Measurements from ENCODE around the gene FOSB. TPM values are rescaled to one million over a fixed set of nuclear protein-coding genes. Genes with fewer than 3 reads are reported as not detected.

Gene FOSB
- 10 to 100 TPM in 2 of 4 donors, 1 to 10 TPM in 2; 1.9 to 38.0 (median 15.6) TPM for total RNA-seq

- 0% methylated on average over 7 of the region's 56 CpGs for WGBS, 2 donors (ENCODE audit: low coverage in 1 of 2)
- H3K4me1 ChIP-seq, result peaks cover 2 to 37% (median 16%) of the 10 kb centered on the region in 3 donors
- no peaks in the 10 kb centered on the region for H3K9me3 ChIP-seq
- no peaks in the 10 kb centered on the region for H3K27me3 ChIP-seq
- TF ChIP-seq EP300 (IDR thresholded peaks at IDR 0.05) (peak; percentile 61), POLR2A (IDR thresholded peaks at IDR 0.05) (peak; percentile 87 to 92), CTCF (IDR thresholded peaks at IDR 0.05) (peak in 2 of 4 experiments; percentile 10 to 17), POLR2AphosphoS5 (IDR thresholded peaks at IDR 0.05) (peak; percentile 99)
- H3K36me3 ChIP-seq, result no peaks in the 10 kb centered on the region
- H3K27ac ChIP-seq, result peak within 1 kb of the TSS; percentile 88 to 97 (median 94)
- ATAC-seq, result peak; percentile 63
- peak within 1 kb of the TSS; percentile 59 to 67 for H3K4me3 ChIP-seq
These were observed at the start of gene FOSB for GRCh38 chr19:45467456-45468158. Gene FOSB (plus strand): TSS chr19:45467996. CDS start chr19:45468587, 591 bp downstream.

GRCh38 chr19:45418802-45419201, 49.0 kb upstream of the FOSB start:
- peaks cover 0 to 22% (median 4%) of the 10 kb centered on the region in 3 donors for H3K4me1 ChIP-seq
- H3K4me3 ChIP-seq, result no peak overlapping the region
- 62 to 85% methylated on average over 4 to 6 of the region's 9 CpGs for WGBS, 2 donors (ENCODE audit: low coverage in 1 of 2)
- H3K27me3 ChIP-seq, result no peaks in the 10 kb centered on the region
- H3K36me3 ChIP-seq, result peaks cover 0 to 83% of the 10 kb centered on the region in 2 donors
- TF ChIP-seq EP300 (IDR thresholded peaks at IDR 0.05) (no peak), POLR2AphosphoS5 (IDR thresholded peaks at IDR 0.05) (no peak), CTCF (IDR thresholded peaks at IDR 0.05) (no peak), POLR2A (IDR thresholded peaks at IDR 0.05) (no peak)
- ATAC-seq, result no peak
- H3K27ac ChIP-seq, result no peak overlapping the region
- H3K9me3 ChIP-seq, result no peaks in the 10 kb centered on the region

GRCh38 chr19:45419396-45419795, 48.4 kb upstream of the FOSB start:
- H3K4me1 ChIP-seq, result peaks cover 0 to 28% (median 9%) of the 10 kb centered on the region in 3 donors
- TF ChIP-seq POLR2AphosphoS5 (IDR thresholded peaks at IDR 0.05), result no peak
- no peak for TF ChIP-seq POLR2A (IDR thresholded peaks at IDR 0.05)
- TF ChIP-seq CTCF (IDR thresholded peaks at IDR 0.05), result no peak
- no peak for TF ChIP-seq EP300 (IDR thresholded peaks at IDR 0.05)
- H3K27ac ChIP-seq, result no peak overlapping the region
- no peaks in the 10 kb centered on the region for H3K27me3 ChIP-seq
- no peak for ATAC-seq
- H3K4me3 ChIP-seq, result no peak overlapping the region
- no peaks in the 10 kb centered on the region for H3K9me3 ChIP-seq
- WGBS, 2 donors (ENCODE audit: low coverage in 1 of 2), result no CpG with 5 or more reads among the region's 4 CpGs
- peaks cover 0 to 77% of the 10 kb centered on the region in 2 donors for H3K36me3 ChIP-seq

- H3K4me1 ChIP-seq, result peaks cover 0 to 33% (median 12%) of the 10 kb centered on the region in 3 donors
- no peak overlapping the region for H3K4me3 ChIP-seq
- no peaks in the 10 kb centered on the region for H3K9me3 ChIP-seq
- ATAC-seq, result no peak
- no CpG with 5 or more reads among the region's 3 CpGs for WGBS, 2 donors (ENCODE audit: low coverage in 1 of 2)
- H3K36me3 ChIP-seq, result peaks cover 0 to 72% of the 10 kb centered on the region in 2 donors
- no peaks in the 10 kb centered on the region for H3K27me3 ChIP-seq
- no peak for TF ChIP-seq POLR2A (IDR thresholded peaks at IDR 0.05)
- no peak for TF ChIP-seq POLR2AphosphoS5 (IDR thresholded peaks at IDR 0.05)
- no peak for TF ChIP-seq CTCF (IDR thresholded peaks at IDR 0.05)
- no peak for TF ChIP-seq EP300 (IDR thresholded peaks at IDR 0.05)
- H3K27ac ChIP-seq, result no peak overlapping the region
These were observed 47.9 kb upstream of the FOSB start for GRCh38 chr19:45419895-45420294.

- Histone ChIP-seq H3K36me3 (peaks cover 0 to 69% of the 10 kb centered on the region in 2 donors), H3K4me3 (no peak overlapping the region), H3K27ac (no peak overlapping the region), H3K4me1 (peaks cover 0 to 37% (median 12%) of the 10 kb centered on the region in 3 donors), H3K9me3 (no peaks in the 10 kb centered on the region), H3K27me3 (no peaks in the 10 kb centered on the region)
- 66% methylated on average over 6 of the region's 10 CpGs; no CpG with 5 or more reads in 1 of the 2 donors for WGBS, 2 donors (ENCODE audit: low coverage in 1 of 2)
- ATAC-seq, result no peak
- TF ChIP-seq EP300 (IDR thresholded peaks at IDR 0.05) (no peak), POLR2AphosphoS5 (IDR thresholded peaks at IDR 0.05) (no peak), CTCF (IDR thresholded peaks at IDR 0.05) (no peak), POLR2A (IDR thresholded peaks at IDR 0.05) (no peak)
These were observed 47.4 kb upstream of the FOSB start for GRCh38 chr19:45420356-45420755.

All from gastroesophageal sphincter (tissue), 4 donors.